ENCODE measurements around the gene CRB2. TPM values are rescaled to one million over a fixed set of nuclear protein-coding genes. Genes with fewer than 3 reads are reported as not detected.

CRB2 gene
- total and polyA plus RNA-seq, 11 donors, result 0.05 to 10.1 (median 0.10) TPM; not detected in 8

GRCh38 chr9:123378025-123378424 lies 22.0 kb downstream of the CRB2 start:
- TF ChIP-seq CTCF (IDR thresholded peaks at IDR 0.05), result no peak
- TF ChIP-seq POLR2A (IDR thresholded peaks at IDR 0.05), result no peak
- peaks cover 10 to 24% (median 19%) of the 10 kb centered on the region in 9 donors for H3K27me3 ChIP-seq
- intact Hi-C loops (cut with DNase I), result no loop called here
- peaks cover 0 to 11% (median 0%) of the 10 kb centered on the region in 9 donors for H3K36me3 ChIP-seq
- H3K9me3 ChIP-seq, result no peaks in the 10 kb centered on the region
- no peak overlapping the region for H3K4me3 ChIP-seq
- ATAC-seq (no peak), DNase-seq (no peak)
- WGBS, 4 donors, result 62 to 81% (median 70%) methylated on average over 9 to 10 of the region's 10 CpGs
- peaks cover 0 to 20% (median 5%) of the 10 kb centered on the region in 12 donors for H3K4me1 ChIP-seq
- H3K27ac ChIP-seq, result no peak overlapping the region

- TF ChIP-seq POLR2A (IDR thresholded peaks at IDR 0.05), result no peak
- TF ChIP-seq CTCF (IDR thresholded peaks at IDR 0.05), result no peak
- Histone ChIP-seq H3K4me3 (no peak overlapping the region), H3K27me3 (peaks cover 0 to 17% (median 10%) of the 10 kb centered on the region in 9 donors), H3K4me1 (peaks cover 0 to 12% (median 5%) of the 10 kb centered on the region in 12 donors), H3K27ac (no peak overlapping the region), H3K9me3 (no peaks in the 10 kb centered on the region), H3K36me3 (peaks cover 0 to 18% (median 0%) of the 10 kb centered on the region in 9 donors)
- ATAC-seq (no peak), DNase-seq (no peak)
- 84 to 91% (median 90%) methylated on average over 26 to 30 of the region's 30 CpGs for WGBS, 4 donors
- intact Hi-C loops (cut with DNase I), result no loop called here
Observed at GRCh38 chr9:123378956-123379660, 23.1 kb downstream of the CRB2 start.

- H3K9me3 ChIP-seq, result no peaks in the 10 kb centered on the region
- DNase-seq, result peak in 1 of 5 donors; percentile 55
Observed at GRCh38 chr9:123380852-123381705, 25.1 kb downstream of the CRB2 start.

More at GRCh38 chr9:123380852-123381705, 25.1 kb downstream of the CRB2 start:
- TF ChIP-seq CTCF (IDR thresholded peaks at IDR 0.05) (no peak), POLR2A (IDR thresholded peaks at IDR 0.05) (no peak)
- Histone ChIP-seq H3K4me1 (peaks cover 0 to 6% (median 0%) of the 10 kb centered on the region in 12 donors), H3K4me3 (no peak overlapping the region), H3K36me3 (peaks cover 0 to 18% (median 0%) of the 10 kb centered on the region in 9 donors), H3K27ac (no peak overlapping the region), H3K27me3 (no peaks in the 10 kb centered on the region)
- intact Hi-C loops (cut with DNase I), result no loop called here
- 92 to 94% (median 93%) methylated on average over 26 to 28 of the region's 28 CpGs for WGBS, 4 donors
- ATAC-seq, result no peak

Measured in heart left ventricle (tissue), 16 donors.